HCEC 1CT (cell line): ENCODE results near the gene ZFP36L2.

Source experiments
- DNase-seq: peaks from one replicate; pipeline ENCODE4 v3.0.0-alpha.2; 2017

Gene ZFP36L2

DNA sequence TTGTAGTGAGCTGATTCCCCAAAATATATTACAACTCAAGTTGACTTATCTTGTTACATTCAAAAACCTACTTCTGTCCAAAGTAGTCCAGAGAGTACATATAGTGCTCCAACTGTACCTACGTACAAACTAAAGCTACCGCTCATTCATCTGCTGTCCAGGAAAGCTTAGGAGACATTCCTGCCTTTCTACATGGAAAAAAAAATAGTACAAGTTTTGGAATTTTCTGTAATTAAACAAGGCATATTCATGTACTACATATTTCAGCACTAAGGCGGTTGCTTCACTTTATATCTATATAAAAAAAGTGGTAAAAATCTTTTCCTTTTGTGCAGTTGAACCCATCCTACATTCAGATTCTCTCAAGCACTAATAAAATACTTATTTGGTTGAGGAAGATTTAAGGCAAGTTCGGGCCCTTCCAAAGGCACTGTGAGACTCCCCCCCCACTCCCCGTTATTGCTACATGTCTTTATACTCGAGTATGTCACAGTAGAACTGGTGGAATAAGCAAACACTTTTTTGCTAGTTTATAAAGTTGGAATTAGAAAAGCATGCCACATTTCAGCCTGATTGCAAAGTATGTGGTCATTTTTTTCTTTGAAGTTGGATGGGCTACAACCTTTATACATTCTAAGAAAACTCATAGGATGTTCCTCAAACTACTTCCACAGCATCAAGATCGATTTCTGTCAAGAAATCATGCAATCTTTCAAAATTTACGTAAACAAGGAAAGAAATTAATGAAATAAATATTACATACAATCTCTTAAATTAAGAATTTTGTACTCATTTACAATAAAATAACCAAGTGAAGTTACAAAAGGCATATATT, 3.7 kb downstream of the ZFP36L2 start:
- DNase-seq: peak; percentile 26

- peak; percentile 93 for DNase-seq
Observed at GRCh38 chr2:43221763-43222474, 4.5 kb downstream of the ZFP36L2 start.

DNA sequence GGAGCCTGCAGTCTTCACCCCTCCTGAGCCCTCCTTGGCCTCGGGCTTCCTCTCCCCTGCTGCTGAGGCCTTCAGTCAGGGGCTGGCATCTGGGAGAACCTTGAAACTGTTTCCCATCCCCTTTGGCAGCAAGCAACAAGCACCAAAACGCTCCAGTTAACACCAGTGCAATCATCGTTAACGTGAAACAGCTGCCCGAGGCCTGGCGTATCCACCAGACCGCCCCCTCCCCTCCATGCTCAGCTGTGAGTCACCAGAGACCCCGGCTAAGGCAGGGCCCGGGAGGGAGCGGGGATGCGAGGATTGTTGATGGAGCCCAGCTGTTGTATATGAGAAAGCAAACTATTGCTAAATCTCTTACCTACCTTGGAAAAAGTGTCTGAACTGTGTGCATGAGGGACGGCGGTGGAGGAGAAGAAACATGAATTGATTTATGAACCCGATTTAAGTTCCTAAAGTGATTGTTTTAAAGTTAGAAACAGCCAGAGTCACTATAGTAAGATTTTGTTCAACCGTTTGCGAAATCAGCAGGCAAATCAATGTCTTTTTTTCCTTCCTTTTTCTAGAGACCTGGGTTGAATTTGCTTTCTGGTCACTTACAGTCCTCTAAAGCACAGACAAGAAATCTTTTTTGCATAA, 5.2 kb downstream of the ZFP36L2 start:
- DNase-seq: peak; percentile 81

GRCh38 chr2:43220760-43221123, 5.7 kb downstream of the ZFP36L2 start:
- no peak for DNase-seq

DNA sequence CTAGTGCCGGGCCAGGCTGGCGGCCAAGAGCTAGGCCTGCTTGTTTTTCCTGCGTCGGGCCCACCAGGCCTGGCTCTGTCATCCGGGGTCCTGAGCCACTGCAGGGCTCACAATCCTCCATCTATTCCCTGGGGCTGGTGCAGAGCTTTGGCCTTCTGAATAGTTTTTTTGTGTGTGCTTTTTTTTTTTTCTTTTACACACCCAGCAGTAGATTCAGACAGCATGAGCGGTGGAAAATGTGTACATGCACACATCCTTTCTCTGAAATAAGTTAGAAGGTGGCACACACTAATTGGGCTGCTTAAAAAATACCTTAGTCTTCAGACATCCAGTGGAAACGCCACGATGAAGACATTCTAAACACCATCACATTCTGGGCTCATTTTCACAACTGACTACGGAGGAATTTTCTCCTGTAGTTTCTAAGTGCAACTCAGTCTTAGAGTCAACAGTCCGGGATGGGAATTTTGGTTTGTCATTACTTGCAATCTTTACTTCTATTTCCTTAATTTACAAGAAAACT, 6.1 kb downstream of the ZFP36L2 start:
- no peak for DNase-seq

DNA sequence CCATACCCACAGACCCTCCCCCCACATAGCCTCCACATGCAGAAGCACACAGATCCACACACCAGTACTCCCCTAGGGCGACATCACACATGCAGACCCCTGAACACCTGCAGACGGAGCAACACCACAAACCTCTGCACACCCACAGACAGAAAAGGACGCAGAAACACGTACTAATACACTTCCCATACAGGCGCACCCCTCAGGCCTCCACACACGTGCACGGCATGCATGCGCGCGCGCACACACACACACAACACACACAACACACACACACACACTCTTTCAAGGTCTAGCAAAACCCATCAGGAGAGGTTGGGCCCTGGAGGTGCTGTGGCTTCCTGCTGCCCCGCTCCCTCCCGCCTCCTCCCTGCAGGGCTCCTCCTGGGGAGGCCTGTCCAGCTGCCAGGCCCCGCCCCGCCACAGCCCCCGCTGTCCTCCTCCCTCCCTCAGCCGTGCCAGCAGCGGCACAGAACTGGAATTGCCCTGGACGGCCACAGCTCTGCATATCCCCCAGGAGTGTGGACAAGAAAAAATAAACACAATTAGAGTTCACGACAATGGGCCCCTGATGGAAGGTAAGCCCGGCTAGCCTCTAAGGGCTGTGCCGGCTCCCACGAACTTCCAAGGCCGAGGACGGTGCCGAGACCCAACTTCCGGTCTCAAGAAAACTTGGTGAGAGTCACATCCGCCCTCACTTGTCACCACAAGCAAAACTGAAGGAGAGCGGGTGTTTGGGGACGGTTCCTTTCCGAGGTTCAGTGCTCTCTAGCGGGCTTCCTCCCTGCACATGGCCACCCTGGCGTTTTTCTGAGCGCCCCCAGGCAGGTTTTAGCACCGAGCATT, 6.8 kb downstream of the ZFP36L2 start:
- DNase-seq: peak; percentile 78

DNA sequence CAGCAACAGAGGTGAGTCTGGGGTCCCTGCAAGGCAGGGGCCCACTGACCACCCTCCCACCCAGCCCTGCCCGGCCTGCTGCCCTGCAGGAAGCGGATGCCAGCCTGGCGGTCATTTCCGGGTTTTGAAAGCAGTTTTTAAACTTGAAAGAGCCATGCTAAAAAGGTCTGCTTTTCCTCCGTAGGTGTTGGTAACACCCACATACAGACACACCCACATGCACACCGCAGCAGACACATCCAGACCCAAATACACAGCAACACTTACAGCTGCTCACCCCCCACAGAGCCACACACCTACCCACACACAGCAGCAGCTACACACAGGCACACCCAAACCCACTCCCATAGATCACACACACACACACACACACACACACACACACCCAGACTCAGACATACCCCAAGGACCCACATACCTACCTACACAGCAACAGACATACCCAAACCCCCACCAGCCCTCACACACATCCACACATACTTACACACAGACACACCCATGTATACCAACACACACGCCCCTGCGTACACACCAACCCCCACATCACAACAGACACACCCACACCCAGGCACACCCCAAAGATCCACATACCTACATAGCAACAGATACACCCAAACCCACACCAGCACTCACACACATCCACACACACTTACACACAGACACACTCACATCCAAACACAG, 7.6 kb downstream of the ZFP36L2 start:
- no peak for DNase-seq

GRCh38 chr2:43218155-43218701, 8.2 kb downstream of the ZFP36L2 start:
- no peak for DNase-seq

DNA sequence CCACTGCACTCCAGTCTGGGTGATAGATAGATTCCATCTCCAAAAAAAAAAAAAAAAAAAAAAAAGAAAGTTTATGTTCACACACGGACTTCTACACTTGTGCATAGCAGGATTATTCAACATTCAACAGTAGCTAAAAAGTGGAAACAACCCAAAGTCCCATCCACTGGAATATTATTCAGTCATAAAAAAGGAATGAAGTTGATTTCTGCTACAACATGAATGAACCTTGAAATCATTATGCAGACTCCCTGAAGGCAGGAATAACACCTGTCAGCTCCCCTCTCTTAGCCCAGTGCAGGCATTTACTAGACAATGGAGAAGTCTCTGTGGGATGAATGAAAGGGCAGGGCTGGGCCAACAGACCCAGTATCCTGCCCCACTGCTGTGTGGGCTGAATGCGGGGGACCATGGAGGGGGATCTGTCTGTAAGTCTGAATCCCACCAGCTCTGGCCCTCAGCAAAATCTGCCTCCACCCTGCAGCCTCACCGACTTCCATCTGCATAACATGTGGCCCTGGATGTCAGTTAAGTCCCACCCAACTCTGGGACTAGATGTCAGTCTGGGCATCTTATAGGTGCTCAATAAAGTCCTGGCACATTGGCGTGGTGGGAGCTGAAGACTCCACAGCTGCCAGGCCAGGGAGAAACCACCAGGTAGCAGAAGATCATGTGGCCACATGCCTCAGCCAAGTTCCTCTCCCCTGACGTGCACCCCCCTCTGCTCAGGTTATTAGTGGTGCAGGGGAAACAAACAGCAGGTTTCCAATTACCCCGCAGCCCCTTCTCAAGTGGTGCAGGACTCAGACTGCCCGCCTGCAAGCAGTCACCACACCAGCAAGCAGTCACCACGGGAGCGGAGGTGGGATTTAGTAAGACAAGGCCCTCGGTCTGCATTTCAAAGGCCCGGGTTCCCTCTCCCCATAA, 8.9 kb downstream of the ZFP36L2 start:
- no peak for DNase-seq

GRCh38 chr2:43216629-43217028, 9.8 kb downstream of the ZFP36L2 start:
- DNase-seq: no peak

GRCh38 chr2:43215673-43216255, 10.6 kb downstream of the ZFP36L2 start:
- no peak for DNase-seq

- DNase-seq: no peak
Observed at GRCh38 chr2:43214253-43214652, 12.2 kb downstream of the ZFP36L2 start.

- DNase-seq: no peak
Observed at GRCh38 chr2:43212931-43213330, 13.5 kb downstream of the ZFP36L2 start.

DNA sequence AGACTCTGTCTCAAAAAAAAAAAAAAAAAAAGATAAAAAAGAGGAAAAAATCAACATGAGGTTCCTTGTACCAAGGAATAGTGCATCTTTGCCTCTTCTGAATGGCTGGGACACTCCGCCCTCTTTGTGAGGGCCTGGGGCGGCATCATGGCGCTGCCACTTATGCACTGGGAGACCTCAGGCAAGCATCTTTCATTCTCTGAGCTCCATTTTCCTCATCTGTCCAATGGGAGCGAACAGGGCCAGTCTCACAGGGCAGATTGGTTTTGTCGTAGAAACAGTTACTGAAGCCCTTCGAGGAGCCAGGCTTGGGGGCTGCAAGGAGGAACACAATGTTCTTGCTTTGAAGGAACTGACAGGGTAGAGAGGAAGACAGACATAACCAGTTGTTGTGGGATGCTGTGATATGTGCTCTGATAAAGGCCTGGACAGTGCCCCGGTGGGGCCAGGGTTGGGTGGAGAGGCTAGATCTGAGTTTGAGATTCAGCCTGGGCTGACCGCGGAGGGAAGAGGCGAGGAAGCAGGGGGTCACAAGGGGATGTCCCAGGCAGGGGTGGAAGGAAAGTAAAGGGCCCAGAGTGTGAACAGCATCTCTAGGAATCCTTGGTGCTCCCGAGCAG, 14.1 kb downstream of the ZFP36L2 start:
- DNase-seq: no peak

GRCh38 chr2:43210467-43211303, 15.7 kb downstream of the ZFP36L2 start:
- DNase-seq: no peak

DNA sequence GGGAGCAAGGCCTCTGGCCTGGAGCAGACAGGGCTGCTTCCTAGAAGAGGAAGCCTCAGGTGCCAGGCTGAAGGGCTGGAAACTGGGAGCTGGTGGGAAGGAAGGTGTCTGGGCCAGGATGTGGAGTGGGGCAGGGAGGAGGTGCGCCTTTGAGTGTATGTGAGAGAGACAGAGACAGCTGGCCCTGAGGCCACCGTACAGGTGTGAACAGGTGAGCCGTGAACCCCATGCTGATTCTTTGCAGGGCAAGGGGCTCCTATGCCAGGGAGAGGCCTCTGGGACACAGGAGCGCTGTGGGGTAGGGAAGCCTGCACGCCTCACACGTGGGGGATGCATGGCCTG, 16.3 kb downstream of the ZFP36L2 start:
- no peak for DNase-seq

DNA sequence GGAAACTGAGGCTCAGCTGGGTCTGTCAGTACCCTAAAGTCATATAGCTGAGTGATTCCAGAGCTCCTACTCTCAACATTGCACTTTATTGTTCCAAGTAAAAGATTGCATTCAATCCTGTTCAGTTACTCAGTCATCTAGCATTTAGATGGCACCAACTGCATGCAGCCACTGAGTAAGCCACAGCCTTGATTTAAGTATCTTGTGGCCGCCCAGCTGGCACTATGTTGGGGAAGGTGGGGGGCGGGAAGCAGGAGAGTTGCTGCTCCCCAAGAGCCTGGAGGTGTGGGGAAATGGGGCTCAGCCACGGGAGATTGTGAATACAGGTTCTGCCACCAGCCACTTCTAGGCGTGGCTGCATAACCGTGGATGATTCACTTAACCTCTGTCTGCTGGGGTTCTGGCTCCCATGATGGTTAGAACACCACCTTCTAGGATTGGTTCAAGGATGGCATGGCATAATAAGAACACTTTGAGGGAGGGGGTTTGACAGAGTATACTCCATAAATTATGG, 17.1 kb downstream of the ZFP36L2 start:
- no peak for DNase-seq

GRCh38 chr2:43207553-43208300, 18.7 kb downstream of the ZFP36L2 start:
- DNase-seq: no peak
